HPDE6-E6E7 (cell line): ENCODE measurements around the gene JUN.
"Not testable (repeated sequence)": the region's sequence is repeated elsewhere in the genome, so short reads cannot be mapped to it uniquely, and the experiment has no call there.

Source experiments
- DNase-seq: peaks from one replicate; pipeline ENCODE4 v3.0.0; 2011; ENCODE audit warnings: missing footprints; ENCODE audit errors: extremely low spot score

The JUN gene

DNA sequence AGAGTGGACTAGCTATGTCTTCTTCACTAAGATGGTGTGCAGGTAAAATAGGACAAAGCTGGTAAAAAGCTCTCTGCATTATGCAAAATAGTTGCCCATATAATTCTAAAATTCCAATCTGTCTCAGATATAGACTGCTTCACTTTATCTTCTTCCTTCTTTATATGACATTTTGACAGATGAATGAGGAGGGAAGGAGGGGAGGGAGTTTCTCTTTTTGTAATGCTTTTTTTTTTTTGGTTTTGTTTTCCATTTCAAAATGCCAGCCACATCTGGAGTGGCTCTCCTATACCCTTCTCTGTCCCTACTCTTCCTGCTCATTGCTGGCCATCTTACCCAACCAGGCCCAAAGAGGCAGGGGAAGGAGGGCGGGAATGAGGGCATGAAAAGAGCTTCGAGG lies 24.2 kb upstream of the JUN start:
- DNase-seq, result no peak

GRCh38 chr1:58805716-58806571 lies 22.1 kb upstream of the JUN start:
- no peak for DNase-seq

DNA sequence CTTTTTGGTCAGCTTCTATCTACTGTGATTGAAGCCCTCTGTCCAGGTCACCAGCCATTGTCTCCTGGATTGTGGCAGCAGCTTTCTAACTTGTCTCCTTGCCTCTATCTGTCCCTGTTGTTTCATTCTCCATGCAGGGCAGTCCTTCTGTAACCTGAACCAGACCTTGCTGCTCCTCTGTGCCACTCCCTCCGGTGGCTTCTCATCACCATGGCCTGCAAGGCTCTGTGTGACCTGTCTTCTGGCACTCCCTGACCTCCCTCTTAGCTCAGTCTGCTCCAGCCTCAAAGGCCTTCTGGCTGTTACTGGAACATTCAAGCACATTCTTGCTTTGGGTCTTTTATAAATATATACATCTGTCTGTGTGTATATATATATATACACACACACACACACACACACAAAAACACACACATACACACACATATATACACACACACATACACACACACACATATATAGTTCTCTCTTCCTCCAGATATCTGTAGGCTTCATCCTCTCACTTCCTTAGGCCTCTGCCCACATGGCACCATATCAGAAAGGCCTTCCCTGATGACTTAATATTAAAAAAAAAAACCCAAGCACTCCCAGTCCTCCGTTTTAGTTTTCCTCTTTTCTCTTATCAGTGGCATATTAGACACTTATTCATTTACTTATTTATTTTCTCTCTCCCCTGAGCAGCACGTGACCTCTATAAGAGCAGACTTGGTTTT lies 21.2 kb upstream of the JUN start:
- no peak for DNase-seq

GRCh38 chr1:58803858-58804257 lies 20.0 kb upstream of the JUN start:
- DNase-seq, result no peak

DNA sequence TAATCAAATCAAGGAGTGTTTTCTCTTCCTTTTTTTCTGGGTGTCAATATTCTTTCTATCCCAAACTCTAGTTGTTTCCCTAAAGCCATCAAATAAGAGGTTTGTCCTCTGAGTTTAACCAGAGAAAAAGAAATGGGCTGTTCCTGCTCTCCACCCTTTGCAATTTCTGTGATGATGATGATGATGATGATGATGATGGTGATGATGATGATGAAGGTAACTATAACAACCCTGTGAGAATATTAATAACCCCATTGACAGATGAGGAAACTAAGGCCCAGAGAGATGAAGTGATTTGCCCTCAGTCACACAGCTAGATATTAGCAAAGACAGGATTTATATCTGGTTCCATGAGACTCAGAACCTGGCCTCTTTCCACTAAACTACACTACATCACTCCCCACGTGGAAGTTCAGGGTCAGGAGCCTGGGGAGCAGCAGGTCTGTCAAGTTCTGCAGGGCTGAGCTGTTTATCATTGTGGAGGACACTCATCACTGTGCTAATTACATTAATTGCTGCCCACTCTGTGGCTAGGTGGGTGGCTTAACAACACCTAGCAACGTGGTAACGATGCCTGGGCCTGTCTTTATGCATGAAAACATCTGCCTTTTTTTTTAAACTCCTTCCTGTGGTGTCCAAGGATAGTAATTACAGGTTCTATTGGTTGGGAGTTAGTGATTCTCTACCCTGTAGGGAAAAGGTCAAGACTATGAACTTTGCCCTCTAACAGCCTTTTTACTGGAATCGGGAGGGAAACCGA lies 19.0 kb upstream of the JUN start:
- no peak for DNase-seq

GRCh38 chr1:58801286-58801685 lies 17.4 kb upstream of the JUN start:
- DNase-seq, result not testable (repeated sequence)

- no peak for DNase-seq
These were observed 15.8 kb upstream of the JUN start for GRCh38 chr1:58799650-58800049.

- no peak for DNase-seq
These were observed 15.1 kb upstream of the JUN start for GRCh38 chr1:58798910-58799442.

- DNase-seq, result no peak
These were observed 12.6 kb upstream of the JUN start for GRCh38 chr1:58796416-58796815.

DNA sequence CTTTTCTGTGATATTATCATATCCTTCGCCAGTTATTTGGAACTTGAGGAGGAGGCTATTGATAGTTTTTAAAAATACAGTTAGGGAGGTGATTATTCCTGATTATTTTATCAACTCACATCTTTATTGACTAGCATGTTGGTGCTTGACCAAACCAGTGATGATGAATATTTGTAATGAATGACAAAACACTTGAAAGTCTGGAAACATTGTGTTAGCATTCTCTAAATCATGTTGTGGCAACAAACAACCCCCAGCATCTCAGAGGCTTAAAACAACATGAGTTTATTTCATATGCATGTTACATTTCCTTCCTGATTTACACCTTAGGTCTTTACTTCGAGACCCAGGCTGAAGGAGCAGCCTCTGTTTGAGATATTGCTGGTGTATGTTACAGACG lies 10.7 kb upstream of the JUN start:
- no peak for DNase-seq

- DNase-seq, result no peak
These were observed 9.0 kb upstream of the JUN start for GRCh38 chr1:58792846-58793245.

GRCh38 chr1:58791106-58791505 lies 7.3 kb upstream of the JUN start:
- DNase-seq, result no peak

- DNase-seq, result no peak
These were observed 6.3 kb upstream of the JUN start for GRCh38 chr1:58789996-58790660.

GRCh38 chr1:58789322-58789856 lies 5.5 kb upstream of the JUN start:
- DNase-seq, result no peak

DNA sequence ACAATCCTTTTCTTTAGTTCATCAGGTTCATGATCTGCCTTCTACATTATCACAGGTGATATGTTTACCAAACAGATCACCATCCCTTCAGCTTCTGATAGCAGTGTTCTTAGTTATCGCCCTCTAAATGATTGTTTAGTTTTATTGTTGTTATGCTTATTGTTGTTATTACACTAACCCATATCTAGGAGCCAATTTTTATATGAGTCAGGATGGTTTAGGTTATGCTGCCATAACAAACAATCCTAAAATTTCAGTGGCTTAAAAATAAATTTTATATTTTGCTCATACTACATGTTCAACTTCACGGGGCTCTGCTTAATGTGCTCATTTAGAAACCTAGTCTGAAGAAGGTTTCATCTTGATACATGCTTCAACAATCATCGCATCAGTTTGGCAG lies 4.4 kb upstream of the JUN start:
- no peak for DNase-seq

GRCh38 chr1:58786927-58787245 lies 3.0 kb upstream of the JUN start:
- DNase-seq, result no peak

DNA sequence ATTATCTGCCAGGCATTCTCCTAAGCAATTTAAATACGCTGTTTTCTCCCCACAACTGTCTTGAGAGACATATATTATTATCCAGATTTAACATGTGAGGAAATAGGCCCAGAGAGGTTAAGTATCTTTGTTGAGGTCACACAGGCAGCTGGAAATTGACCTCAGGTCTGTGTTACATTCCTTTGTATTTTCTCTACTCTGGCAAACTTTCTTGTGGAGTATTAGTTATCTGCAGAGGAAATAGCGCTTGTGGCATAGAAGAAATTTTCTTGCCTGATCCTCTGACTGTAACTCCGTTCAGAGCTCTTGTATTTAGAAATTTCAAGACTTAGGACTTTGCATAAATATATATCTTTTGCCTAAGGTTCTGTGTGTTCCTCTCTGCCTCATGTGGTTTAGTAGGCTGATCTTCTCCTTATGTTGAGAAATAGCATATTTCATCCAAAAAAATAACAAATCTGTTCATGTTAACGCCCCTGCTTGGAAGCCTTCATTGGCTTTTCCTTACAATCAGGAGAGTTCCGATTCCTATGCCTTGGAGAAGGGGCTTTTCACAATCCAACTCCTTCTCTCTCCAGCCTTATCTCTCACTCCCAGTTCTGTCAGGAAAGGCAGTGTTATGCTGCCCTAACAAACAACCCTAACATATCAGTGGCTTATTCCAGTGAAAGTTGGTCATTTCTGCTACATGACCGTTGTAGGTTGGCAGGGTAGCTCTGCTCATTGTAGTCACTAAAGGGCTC lies 2.5 kb upstream of the JUN start:
- no peak for DNase-seq

DNA sequence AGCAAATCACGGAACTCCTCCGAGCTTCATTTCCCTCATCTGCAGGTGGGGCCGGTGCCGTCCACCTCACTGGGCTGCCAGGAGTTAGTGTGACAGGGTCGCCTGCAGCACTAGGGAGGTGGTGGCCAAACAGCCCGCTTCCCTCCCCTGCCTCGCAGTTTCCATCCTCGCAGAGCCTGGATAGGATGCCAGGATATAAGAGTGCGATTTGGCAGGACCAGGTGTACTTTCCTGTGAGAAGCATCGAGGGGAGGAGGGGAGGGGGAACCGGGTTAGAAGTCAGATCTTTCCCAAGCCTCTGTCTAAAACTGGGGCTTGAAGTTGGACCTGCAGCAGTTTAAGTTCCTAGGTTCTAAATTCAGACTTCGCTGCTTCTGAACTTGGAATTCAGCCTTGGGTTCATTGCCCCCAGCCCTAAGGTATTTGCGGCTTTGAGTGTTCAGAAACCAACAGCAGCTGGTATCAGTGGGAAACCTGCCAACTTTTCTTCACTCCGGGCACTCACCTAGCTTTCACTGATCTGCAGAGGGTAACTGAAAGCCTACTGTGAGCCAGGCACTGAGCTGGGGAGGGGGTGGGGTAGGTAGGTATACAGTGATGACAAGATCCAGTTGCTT lies 1.7 kb upstream of the JUN start:
- no peak for DNase-seq

GRCh38 chr1:58784758-58785441 lies 1.1 kb upstream of the JUN start:
- DNase-seq, result no peak
